Brain microvascular endothelial cell (primary cell): ENCODE data around the gene DEAF1.

Experiments used
- DNase-seq: peaks from one replicate; pipeline ENCODE4 v3.0.0-alpha.2; 2020
- H3K27ac ChIP-seq: fragments of 250-450 bp; sonication (Bioruptor Pico); 2 replicates; pipeline ENCODE4 v1.5.1; 2020; ENCODE audit warnings: mild to moderate bottlenecking, moderate library complexity
- H3K27me3 ChIP-seq: fragments of 250-450 bp; sonication (Bioruptor Pico); replicated peaks from 2 replicates; pipeline ENCODE4 v1.5.1; 2020; ENCODE audit warnings: mild to moderate bottlenecking
- H3K36me3 ChIP-seq: fragments of 250-450 bp; sonication (Bioruptor Pico); replicated peaks from 2 replicates; pipeline ENCODE4 v1.5.1; 2020; ENCODE audit warnings: mild to moderate bottlenecking
- H3K4me3 ChIP-seq: 2 replicates; pipeline ENCODE4 v1.5.1; 2011; ENCODE audit warnings: low read depth, mild to moderate bottlenecking, control low read depth, low read length, moderate library complexity
- in situ Hi-C: cut with HindIII; loops from 2 replicates; pipeline ENCODE4 v1.10.0; 2017; ENCODE audit warnings: low sequenced_read_pairs, low pct_ligation_motif_present
- TF ChIP-seq, protein P1 (sequence below): IDR thresholded peaks from 2 replicates; pipeline ENCODE4 v1.5.1; 2011; ENCODE audit warnings: low read depth, mild to moderate bottlenecking, moderate library complexity, low read length, control low read depth, inconsistent platforms; ENCODE audit errors: missing control alignments

Gene DEAF1

GRCh38 chr11:607971-608659, 86.9 kb downstream of the DEAF1 start:
- H3K4me3 ChIP-seq = no peak overlapping the region
- in situ Hi-C loops = no loop called here

GRCh38 chr11:607020-607780, 87.8 kb downstream of the DEAF1 start:
- in situ Hi-C loops = no loop called here

More at GRCh38 chr11:607971-608659, 86.9 kb downstream of the DEAF1 start:
- peaks cover 86% of the 10 kb centered on the region for H3K36me3 ChIP-seq
- no peaks in the 10 kb centered on the region for H3K27me3 ChIP-seq
- no peak for DNase-seq
- TF ChIP-seq, protein P1, sequence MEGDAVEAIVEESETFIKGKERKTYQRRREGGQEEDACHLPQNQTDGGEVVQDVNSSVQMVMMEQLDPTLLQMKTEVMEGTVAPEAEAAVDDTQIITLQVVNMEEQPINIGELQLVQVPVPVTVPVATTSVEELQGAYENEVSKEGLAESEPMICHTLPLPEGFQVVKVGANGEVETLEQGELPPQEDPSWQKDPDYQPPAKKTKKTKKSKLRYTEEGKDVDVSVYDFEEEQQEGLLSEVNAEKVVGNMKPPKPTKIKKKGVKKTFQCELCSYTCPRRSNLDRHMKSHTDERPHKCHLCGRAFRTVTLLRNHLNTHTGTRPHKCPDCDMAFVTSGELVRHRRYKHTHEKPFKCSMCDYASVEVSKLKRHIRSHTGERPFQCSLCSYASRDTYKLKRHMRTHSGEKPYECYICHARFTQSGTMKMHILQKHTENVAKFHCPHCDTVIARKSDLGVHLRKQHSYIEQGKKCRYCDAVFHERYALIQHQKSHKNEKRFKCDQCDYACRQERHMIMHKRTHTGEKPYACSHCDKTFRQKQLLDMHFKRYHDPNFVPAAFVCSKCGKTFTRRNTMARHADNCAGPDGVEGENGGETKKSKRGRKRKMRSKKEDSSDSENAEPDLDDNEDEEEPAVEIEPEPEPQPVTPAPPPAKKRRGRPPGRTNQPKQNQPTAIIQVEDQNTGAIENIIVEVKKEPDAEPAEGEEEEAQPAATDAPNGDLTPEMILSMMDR = no peak
- no peak overlapping the region for H3K27ac ChIP-seq

DNA sequence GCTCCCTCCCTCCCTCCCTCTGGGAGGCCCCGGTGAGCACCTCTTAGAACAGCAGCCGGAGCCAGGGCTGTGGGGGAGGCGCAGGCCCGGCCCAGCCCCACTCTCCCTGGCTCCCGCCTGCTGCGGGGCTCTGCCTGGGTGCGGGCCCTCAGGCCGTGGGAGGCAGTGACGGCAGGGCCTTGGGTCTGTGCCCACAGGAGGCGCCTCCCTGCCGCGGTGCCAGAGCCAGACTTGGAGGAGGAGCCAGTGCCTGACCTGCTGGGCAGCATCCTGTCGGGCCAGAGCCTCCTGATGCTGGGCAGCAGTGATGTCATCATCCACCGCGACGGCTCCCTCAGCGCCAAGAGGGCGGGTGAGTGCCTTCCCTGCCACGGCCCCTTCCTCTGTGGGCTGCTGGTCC, 88.8 kb downstream of the DEAF1 start:
- DNase-seq = no peak
- Histone ChIP-seq H3K27ac (no peak overlapping the region), H3K27me3 (no peaks in the 10 kb centered on the region), H3K4me3 (no peak overlapping the region), H3K36me3 (peaks cover 81% of the 10 kb centered on the region)
- in situ Hi-C loops = no loop called here
- TF ChIP-seq, protein P1 = no peak

More at GRCh38 chr11:607020-607780, 87.8 kb downstream of the DEAF1 start:
- no peak overlapping the region for H3K4me3 ChIP-seq
- H3K27me3 ChIP-seq = no peaks in the 10 kb centered on the region
- H3K27ac ChIP-seq = no peak overlapping the region
- DNase-seq = no peak
- TF ChIP-seq, protein P1 = no peak
- H3K36me3 ChIP-seq = peaks cover 82% of the 10 kb centered on the region

DNA sequence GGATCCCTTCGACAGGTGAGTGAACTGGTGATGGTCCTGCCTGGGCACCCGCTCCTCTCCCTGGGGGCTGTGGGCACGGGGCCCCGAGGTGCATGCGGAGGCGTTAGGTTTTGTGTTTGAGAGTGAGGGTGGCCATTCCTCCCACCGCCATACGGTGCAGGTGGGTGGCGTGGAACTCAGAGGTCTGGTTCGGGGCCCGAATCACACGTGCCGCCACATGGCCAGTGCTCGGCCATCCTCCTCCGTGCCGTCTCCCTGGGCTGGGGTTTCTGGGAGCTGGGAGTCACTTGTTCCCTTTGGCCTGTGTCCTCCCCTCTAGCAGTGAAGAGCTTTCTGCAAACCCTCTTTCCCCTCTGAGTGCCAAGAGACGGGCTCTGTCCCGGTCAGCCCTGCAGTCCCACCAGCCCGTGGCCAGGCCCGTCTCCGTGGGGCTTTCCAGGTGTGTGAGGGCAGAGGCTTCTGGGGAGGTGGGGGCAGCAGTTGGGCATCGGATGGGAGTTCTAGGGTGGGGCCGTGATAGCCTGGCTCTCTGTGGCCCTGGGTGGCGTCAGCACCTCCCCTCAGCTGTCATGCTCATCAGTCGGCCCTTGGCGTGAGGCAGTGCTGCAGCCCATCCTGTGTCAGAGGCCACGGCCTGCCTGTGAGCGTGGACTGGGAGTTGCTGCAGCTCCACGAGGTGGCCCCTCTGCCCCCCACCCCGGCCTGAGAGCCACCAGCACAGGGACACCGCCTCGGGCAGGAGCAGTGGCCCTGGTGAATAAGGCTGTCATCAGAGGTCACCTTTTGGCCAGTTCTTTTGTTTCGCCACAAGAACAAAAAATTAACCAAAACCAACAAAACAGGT, 89.5 kb downstream of the DEAF1 start:
- Histone ChIP-seq H3K4me3 (no peak overlapping the region), H3K36me3 (peaks cover 80% of the 10 kb centered on the region), H3K27ac (no peak overlapping the region), H3K27me3 (no peaks in the 10 kb centered on the region)
- in situ Hi-C loops = no loop called here
- TF ChIP-seq, protein P1 = no peak
- DNase-seq = no peak

- peaks cover 77% of the 10 kb centered on the region for H3K36me3 ChIP-seq
- DNase-seq = no peak
- TF ChIP-seq, protein P1 = no peak
- H3K27ac ChIP-seq = no peak overlapping the region
- no peaks in the 10 kb centered on the region for H3K27me3 ChIP-seq
- H3K4me3 ChIP-seq = no peak overlapping the region
- in situ Hi-C loops = no loop called here
These were observed 91.9 kb downstream of the DEAF1 start for GRCh38 chr11:603154-603553.
